NCI-H2196 (cell line): ENCODE measurements around the gene RPS6KA2.
A peak's percentile ranks its signal among the peaks of the same experiment; 100 is the strongest.

Source experiments
- DNase-seq: peaks from one replicate; lab custom pipeline; 2025; ENCODE audit not compliant: unreplicated experiment; lab: John Stamatoyannopoulos, UW

Gene RPS6KA2

GRCh38 chr6:166507809-166508564 is 119.1 kb downstream of the RPS6KA2 start:
- no peak for DNase-seq

GRCh38 chr6:166507380-166507779 is 119.7 kb downstream of the RPS6KA2 start:
- no peak for DNase-seq

GRCh38 chr6:166505133-166505905 is 121.7 kb downstream of the RPS6KA2 start:
- DNase-seq, result no peak

GRCh38 chr6:166504100-166504499 is 123.0 kb downstream of the RPS6KA2 start:
- DNase-seq, result no peak

- no peak for DNase-seq
Observed at GRCh38 chr6:166503167-166503744, 123.8 kb downstream of the RPS6KA2 start.

- no peak for DNase-seq
Observed at GRCh38 chr6:166502453-166502852, 124.6 kb downstream of the RPS6KA2 start.

- no peak for DNase-seq
Observed at GRCh38 chr6:166501246-166501645, 125.8 kb downstream of the RPS6KA2 start.

- no peak for DNase-seq
Observed at GRCh38 chr6:166500246-166500645, 126.8 kb downstream of the RPS6KA2 start.

- DNase-seq, result no peak
Observed at GRCh38 chr6:166499350-166500163, 127.5 kb downstream of the RPS6KA2 start.

GRCh38 chr6:166498661-166499349 is 128.2 kb downstream of the RPS6KA2 start:
- no peak for DNase-seq

GRCh38 chr6:166498228-166498627 is 128.8 kb downstream of the RPS6KA2 start:
- DNase-seq, result no peak

- no peak for DNase-seq
Observed at GRCh38 chr6:166497087-166497899, 129.8 kb downstream of the RPS6KA2 start.

GRCh38 chr6:166496460-166496859 is 130.6 kb downstream of the RPS6KA2 start:
- DNase-seq, result peak; percentile 1

- DNase-seq, result no peak
Observed at GRCh38 chr6:166495487-166496314, 131.3 kb downstream of the RPS6KA2 start.

GRCh38 chr6:166494757-166495486 is 132.1 kb downstream of the RPS6KA2 start:
- no peak for DNase-seq

- no peak for DNase-seq
Observed at GRCh38 chr6:166494101-166494441, 133.0 kb downstream of the RPS6KA2 start.

GRCh38 chr6:166493427-166494100 is 133.5 kb downstream of the RPS6KA2 start:
- no peak for DNase-seq
